WERI-Rb-1 (cell line): Measurements from ENCODE around the gene CHD3.
A peak's percentile ranks its signal among the peaks of the same experiment; 100 is the strongest.

ENCODE experiments used
- DNase-seq: peaks from one replicate; pipeline ENCODE4 v3.0.0-alpha.2; 2020
- H3K27ac ChIP-seq: fragments of 250-450 bp; sonication (Bioruptor Pico); 2 replicates; pipeline ENCODE4 v1.5.1; 2020; ENCODE audit warnings: mild to moderate bottlenecking, moderate library complexity
- H3K27me3 ChIP-seq: fragments of 250-450 bp; sonication (Bioruptor Pico); 2 replicates; pipeline ENCODE4 v1.5.1; 2021; ENCODE audit warnings: mild to moderate bottlenecking, low read depth, moderate library complexity; ENCODE audit not compliant: insufficient read depth, severe bottlenecking
- H3K36me3 ChIP-seq: fragments of 250-450 bp; sonication (Bioruptor Pico); 2 replicates; pipeline ENCODE4 v1.5.1; 2020; ENCODE audit warnings: mild to moderate bottlenecking, moderate library complexity
- H3K4me3 ChIP-seq: 2 replicates; pipeline ENCODE4 v1.5.1; 2011; ENCODE audit warnings: low read depth, mild to moderate bottlenecking, control low read depth, low read length
- H3K9me3 ChIP-seq: fragments of 250-450 bp; sonication (Bioruptor Pico); 2 replicates; pipeline ENCODE4 v1.5.1; 2021; ENCODE audit warnings: mild to moderate bottlenecking, moderate library complexity; ENCODE audit not compliant: severe bottlenecking
- TF ChIP-seq, protein P1 (sequence below): IDR thresholded peaks from 2 replicates; pipeline ENCODE4 v1.5.1; 2011; ENCODE audit warnings: low read depth, mild to moderate bottlenecking, control low read depth, inconsistent platforms, low read length

The CHD3 gene

GRCh38 chr17:7910281-7910680 lies 21.7 kb downstream of the CHD3 start:
- H3K27ac ChIP-seq: no peak overlapping the region
- TF ChIP-seq, protein P1, sequence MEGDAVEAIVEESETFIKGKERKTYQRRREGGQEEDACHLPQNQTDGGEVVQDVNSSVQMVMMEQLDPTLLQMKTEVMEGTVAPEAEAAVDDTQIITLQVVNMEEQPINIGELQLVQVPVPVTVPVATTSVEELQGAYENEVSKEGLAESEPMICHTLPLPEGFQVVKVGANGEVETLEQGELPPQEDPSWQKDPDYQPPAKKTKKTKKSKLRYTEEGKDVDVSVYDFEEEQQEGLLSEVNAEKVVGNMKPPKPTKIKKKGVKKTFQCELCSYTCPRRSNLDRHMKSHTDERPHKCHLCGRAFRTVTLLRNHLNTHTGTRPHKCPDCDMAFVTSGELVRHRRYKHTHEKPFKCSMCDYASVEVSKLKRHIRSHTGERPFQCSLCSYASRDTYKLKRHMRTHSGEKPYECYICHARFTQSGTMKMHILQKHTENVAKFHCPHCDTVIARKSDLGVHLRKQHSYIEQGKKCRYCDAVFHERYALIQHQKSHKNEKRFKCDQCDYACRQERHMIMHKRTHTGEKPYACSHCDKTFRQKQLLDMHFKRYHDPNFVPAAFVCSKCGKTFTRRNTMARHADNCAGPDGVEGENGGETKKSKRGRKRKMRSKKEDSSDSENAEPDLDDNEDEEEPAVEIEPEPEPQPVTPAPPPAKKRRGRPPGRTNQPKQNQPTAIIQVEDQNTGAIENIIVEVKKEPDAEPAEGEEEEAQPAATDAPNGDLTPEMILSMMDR: no peak
- peaks cover 43% of the 10 kb centered on the region for H3K36me3 ChIP-seq
- H3K27me3 ChIP-seq: no peaks in the 10 kb centered on the region
- no peaks in the 10 kb centered on the region for H3K9me3 ChIP-seq
- no peak overlapping the region for H3K4me3 ChIP-seq
- no peak for DNase-seq

DNA sequence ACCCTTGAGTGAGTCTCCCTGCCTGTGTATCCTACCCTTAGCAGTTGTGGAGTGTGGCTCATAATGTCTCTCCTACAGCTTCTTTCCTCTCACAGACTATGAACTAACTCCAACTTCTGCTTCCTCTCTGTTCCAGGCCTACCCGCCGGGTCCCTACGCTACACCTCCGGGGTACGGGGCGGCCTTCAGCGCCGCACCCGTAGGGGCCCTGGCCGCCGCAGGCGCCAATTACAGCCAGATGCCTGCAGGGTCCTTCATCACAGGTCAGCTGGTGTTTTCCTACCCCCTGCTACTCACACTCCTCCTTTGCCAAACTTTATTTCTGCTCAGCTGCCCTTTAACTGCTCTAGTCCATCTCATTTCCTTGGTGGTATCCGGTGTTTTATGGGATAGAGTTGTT lies 22.1 kb downstream of the CHD3 start:
- H3K36me3 ChIP-seq: peaks cover 39% of the 10 kb centered on the region
- no peaks in the 10 kb centered on the region for H3K9me3 ChIP-seq
- TF ChIP-seq, protein P1: no peak
- DNase-seq: no peak
- no peak overlapping the region for H3K27ac ChIP-seq
- no peaks in the 10 kb centered on the region for H3K27me3 ChIP-seq
- H3K4me3 ChIP-seq: no peak overlapping the region

DNA sequence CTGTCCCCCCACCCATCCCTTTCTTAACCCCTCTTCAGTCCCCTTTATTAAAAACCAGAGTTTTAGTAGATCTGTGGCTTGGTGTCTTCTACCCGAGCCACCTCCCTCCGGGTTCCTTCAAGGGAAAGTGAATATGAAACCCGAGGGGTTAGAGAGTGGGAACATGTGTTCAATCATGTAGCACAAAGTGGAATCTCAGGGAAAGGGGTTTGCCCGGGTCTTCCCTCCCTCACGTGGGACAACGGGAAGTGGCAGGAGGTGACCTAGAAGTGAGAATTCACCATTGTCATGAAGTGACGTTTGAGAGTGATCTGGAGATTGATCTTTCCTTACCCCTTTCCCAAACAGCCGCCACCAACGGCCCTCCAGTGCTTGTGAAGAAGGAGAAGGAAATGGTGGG lies 22.5 kb downstream of the CHD3 start:
- H3K4me3 ChIP-seq: no peak overlapping the region
- H3K36me3 ChIP-seq: peaks cover 38% of the 10 kb centered on the region
- no peaks in the 10 kb centered on the region for H3K9me3 ChIP-seq
- DNase-seq: no peak
- no peak overlapping the region for H3K27ac ChIP-seq
- TF ChIP-seq, protein P1: no peak
- H3K27me3 ChIP-seq: no peaks in the 10 kb centered on the region

DNA sequence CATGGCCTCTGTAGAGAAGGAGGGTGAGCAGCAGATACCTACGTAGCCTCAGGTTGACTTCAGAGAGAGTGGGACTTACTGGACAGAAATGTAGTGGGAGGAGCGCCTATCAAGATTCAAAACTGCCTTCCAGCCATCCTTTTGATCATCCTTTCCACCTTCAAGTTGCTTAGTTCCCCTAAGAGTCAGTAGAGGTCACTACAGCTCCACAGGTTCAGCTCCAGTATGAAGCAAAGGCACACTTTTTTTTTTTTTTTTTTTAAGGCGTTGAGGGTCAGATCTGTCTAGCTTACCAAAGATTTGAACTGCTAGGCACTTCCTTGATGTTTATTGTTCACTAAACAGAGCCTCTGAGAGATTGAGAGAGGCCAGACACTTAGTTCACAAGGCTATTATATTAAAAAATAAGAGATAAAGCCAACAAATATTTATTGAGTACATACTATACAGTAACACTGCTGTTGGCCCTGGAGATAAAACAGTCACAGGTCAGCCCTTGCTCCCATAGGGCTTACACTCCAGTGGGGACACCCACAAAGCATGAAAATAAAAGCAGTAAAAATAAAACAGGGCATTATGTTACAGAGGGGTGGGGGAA lies 24.4 kb downstream of the CHD3 start:
- Histone ChIP-seq H3K27ac (no peak overlapping the region), H3K27me3 (no peaks in the 10 kb centered on the region), H3K9me3 (no peaks in the 10 kb centered on the region), H3K4me3 (no peak overlapping the region), H3K36me3 (peaks cover 25% of the 10 kb centered on the region)
- DNase-seq: peak; percentile 48
- TF ChIP-seq, protein P1: peak; percentile 66

DNA sequence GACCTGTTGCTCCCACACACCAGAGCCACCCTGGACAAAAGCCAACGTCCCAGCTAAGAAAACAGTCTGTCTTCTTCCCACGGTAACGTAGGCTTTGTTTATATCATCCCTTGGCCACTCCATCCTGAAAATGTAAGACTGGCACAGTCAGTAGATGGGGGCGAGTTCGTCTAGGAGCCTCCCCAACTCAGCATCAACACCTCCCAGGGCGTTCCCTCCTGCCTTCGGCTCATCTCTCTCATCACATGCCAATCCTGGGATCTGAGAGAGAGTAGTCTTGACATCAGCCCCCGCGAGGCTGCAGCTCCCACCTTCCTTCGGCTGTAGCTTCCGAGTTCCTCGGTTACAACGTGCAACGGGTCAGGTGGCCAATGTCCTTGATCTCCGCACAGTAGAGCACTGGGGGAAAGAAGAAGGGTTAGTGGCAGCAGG lies 26.6 kb downstream of the CHD3 start:
- H3K4me3 ChIP-seq: peak overlapping the region; percentile 72
- TF ChIP-seq, protein P1: no peak
- no peaks in the 10 kb centered on the region for H3K9me3 ChIP-seq
- no peak for DNase-seq
- peak overlapping the region; percentile 91 for H3K27ac ChIP-seq
- no peaks in the 10 kb centered on the region for H3K27me3 ChIP-seq
- peaks cover 16% of the 10 kb centered on the region for H3K36me3 ChIP-seq
